K562 (cell line): Measurements from ENCODE around the gene LASP1. TPM values are rescaled to one million over a fixed set of nuclear protein-coding genes. Genes with fewer than 3 reads are reported as not detected.

ENCODE experiments used
- ATAC-seq: fragments of 200-7000 bp; cut with Tn5 transposase; 3 replicates; pipeline ENCODE4 v1.9.1; 2020; ENCODE audit warnings: moderate library complexity
- BruUV-seq: library from RNA; stranded (reverse); fragments of 400-500 nt; replicated peaks from 2 replicates; lab custom pipeline; 2021; lab: Mats Ljungman, UMichigan
- CTCF ChIA-PET: fragments of 300-600 bp; formaldehyde crosslinking; extraction: SDS; loops from one replicate; lab custom pipeline; 2021; ENCODE audit warnings: low intra/inter-chr PET ratio; lab: Yijun Ruan, JAX
- POLR2A ChIA-PET: fragments of 300-600, 350-650 bp; sonication (Branson Sonifier 250); formaldehyde crosslinking; extraction: SDS; loops from one replicate; lab custom pipeline; 2021; ENCODE audit warnings: antibody characterized with exemption, inconsistent platforms; lab: Yijun Ruan, JAX
- DNase-seq, 4 experiments: peaks; one replicate each; pipeline versions ENCODE4 v3.0.0 to v3.0.0-alpha.2; 2011 to 2018; ENCODE audit warnings: low spot score in 3 of 4, mixed read lengths in 3 of 4; ENCODE audit errors: extremely low read depth in 1 of 4
- FAIRE-seq: peaks from 2 replicates; lab custom pipeline; 2011; peaks lifted over from hg19 to GRCh38; lab: Jason Lieb, UNC
- H2AFZ ChIP-seq: 2 replicates; pipeline ENCODE4 v1.6.0; 2011; ENCODE audit warnings: low read depth, low read length, control low read depth, inconsistent platforms
- H3K27ac ChIP-seq: fragments of 200-600 bp; 3 replicates; pipeline ENCODE4 v1.8.0; 2011; ENCODE audit warnings: low read depth, mild to moderate bottlenecking, control low read depth, inconsistent platforms, low read length, moderate library complexity, mixed read lengths; ENCODE audit errors: extremely low read depth
- H3K27me3 ChIP-seq, 2 experiments: fragments of 300-600 bp in 1 of 2; 2 replicates in 1 of 2; 3 replicates in 1 of 2; pipeline versions ENCODE4 v1.6.0 to v1.8.0; 2011; ENCODE audit warnings: inconsistent platforms in 2 of 2, low read length in 2 of 2, mild to moderate bottlenecking in 1 of 2, mixed read lengths in 1 of 2, moderate library complexity in 1 of 2; ENCODE audit not compliant: control insufficient read depth in 2 of 2, insufficient read depth in 2 of 2
- H3K36me3 ChIP-seq: fragments of 300-600 bp; 3 replicates; pipeline ENCODE4 v1.8.0; 2011; ENCODE audit warnings: mild to moderate bottlenecking, low read length, inconsistent platforms; ENCODE audit not compliant: control insufficient read depth, insufficient read depth
- H3K4me1 ChIP-seq, 2 experiments: fragments of 200-600 bp in 1 of 2; replicated peaks in 1 of 2; 2 replicates in 1 of 2; 3 replicates in 1 of 2; pipeline versions ENCODE4 v1.5.1 to v1.8.0; 2011; ENCODE audit warnings: inconsistent platforms in 2 of 2, low read length in 2 of 2, mild to moderate bottlenecking in 1 of 2, mixed read lengths in 1 of 2, moderate library complexity in 1 of 2; ENCODE audit not compliant: control insufficient read depth in 2 of 2, insufficient read depth in 2 of 2
- H3K4me2 ChIP-seq: 2 replicates; pipeline ENCODE4 v1.6.1; 2011; ENCODE audit warnings: low read length, control low read depth, inconsistent platforms, mixed read lengths; ENCODE audit not compliant: insufficient read depth
- H3K4me3 ChIP-seq: fragments of 200-600 bp; sonication (generic), shearing (Covaris generic); 2 replicates; pipeline ENCODE4 v1.5.1; 2016; ENCODE audit warnings: control low read depth, inconsistent platforms
- H3K79me2 ChIP-seq: fragments of 200-600 bp; 3 replicates; pipeline ENCODE4 v1.8.0; 2011; ENCODE audit warnings: low read length, inconsistent platforms; ENCODE audit not compliant: control insufficient read depth, insufficient read depth
- H3K9ac ChIP-seq, 2 experiments: 2 replicates each; pipeline versions ENCODE4 v1.6.0 to v1.6.1; 2011; ENCODE audit warnings: low read depth in 2 of 2, low read length in 2 of 2, control low read depth in 1 of 2, inconsistent platforms in 1 of 2, mild to moderate bottlenecking in 1 of 2, mixed read lengths in 1 of 2; ENCODE audit not compliant: insufficient read depth in 1 of 2
- H3K9me1 ChIP-seq: one replicate; pipeline ENCODE4 v1.6.0; 2011; ENCODE audit warnings: inconsistent platforms, mild to moderate bottlenecking, low read length, moderate library complexity; ENCODE audit not compliant: control insufficient read depth, insufficient read depth
- H3K9me3 ChIP-seq: replicated peaks from 2 replicates; pipeline ENCODE4 v1.5.1; 2011; ENCODE audit warnings: low read depth, low read length, inconsistent platforms; ENCODE audit not compliant: control insufficient read depth, insufficient read depth
- H4K20me1 ChIP-seq: replicated peaks from 2 replicates; pipeline ENCODE4 v1.6.1; 2011; ENCODE audit warnings: low read length, inconsistent platforms, mixed read lengths; ENCODE audit not compliant: control insufficient read depth, insufficient read depth
- ARID1B ChIP-seq: fragments of 450-650 bp; IDR thresholded peaks from 2 replicates; pipeline ENCODE4 v1.6.1; 2016; ENCODE audit warnings: antibody characterized with exemption, mild to moderate bottlenecking, inconsistent platforms
- HES1 ChIP-seq: fragments of 450-650 bp; IDR thresholded peaks from 2 replicates; pipeline ENCODE4 v1.6.1; 2016; ENCODE audit warnings: low read depth, mild to moderate bottlenecking, moderate library complexity
- KHSRP ChIP-seq: fragments of 450-650 bp; IDR thresholded peaks from 2 replicates; pipeline ENCODE4 v1.6.1; 2017
- TSC22D4 ChIP-seq: fragments of 450-650 bp; IDR thresholded peaks from 2 replicates; pipeline ENCODE4 v1.6.1; 2016; ENCODE audit warnings: missing genetic modification characterization, missing biosample characterization, control low read depth
- ZBTB40 ChIP-seq, 2 experiments: fragments of 450-650 bp in 1 of 2; sonication (generic) in 1 of 2; formaldehyde crosslinking in 1 of 2; IDR thresholded peaks; 2 replicates each; pipeline versions ENCODE4 v1.7.1 to v1.9.0; 2016 to 2022; ENCODE audit warnings: inconsistent platforms in 1 of 2, mild to moderate bottlenecking in 1 of 2, missing genetic modification reagents in 1 of 2
- ZNF184 ChIP-seq: sonication (generic); formaldehyde crosslinking; IDR thresholded peaks from 2 replicates; pipeline ENCODE4 v1.5.0; 2020; ENCODE audit warnings: missing genetic modification reagents
- ZNF282 ChIP-seq: sonication (generic); formaldehyde crosslinking; IDR thresholded peaks from 2 replicates; pipeline ENCODE4 v1.8.1; 2023; ENCODE audit warnings: missing genetic modification reagents
- ZNF408 ChIP-seq: fragments of 250-450 bp; sonication (Bioruptor Pico); IDR thresholded peaks from 2 replicates; pipeline ENCODE4 v1.4.0; 2020; ENCODE audit warnings: low read depth, mild to moderate bottlenecking, moderate library complexity
- WGBS: fragments of 100-300 bp; shearing (Covaris generic); methylation state at CpG from one replicate; pipeline ENCODE4 v1.1.6; 2016; ENCODE audit warnings: low coverage, mixed read lengths; ENCODE audit not compliant: insufficient coverage; ENCODE audit errors: missing lambda C conversion rate; 5-methylcytosine and 5-hydroxymethylcytosine counted together
- in situ Hi-C: fragments of 300-500 bp; cut with MboI; formaldehyde crosslinking; loops from 4 replicates; pipeline ENCODE4 v1.15.0; 2018; ENCODE audit warnings: inconsistent platforms, mixed read lengths
- intact Hi-C: fragments of 100-400 bp; cut with micrococcal nuclease; formaldehyde crosslinking; loops from 2 replicates; pipeline ENCODE4 v1.14.2; 2022
- polyA plus RNA-seq, 8 experiments: library from polyadenylated mRNA; depleted of rRNA in 4 of 8; stranded (reverse) in 5 of 8; unstranded in 3 of 8; fragments of >200 nt; fragmentation: Nextera tagmentation in 2 of 8; fragmentation: Illumina TruSeq in 1 of 8; extraction: Ambion mirVana in 2 of 8; extraction: Trizol in 1 of 8; gene quantifications; 2 replicates each; pipeline versions ENCODE4 v1.2.1 to v1.2.3, GENCODE V29; 2011 to 2014; ENCODE audit warnings: inconsistent platforms in 1 of 8, missing spikeins in 1 of 8
- total RNA-seq, 7 experiments: library from RNA; depleted of rRNA in 6 of 7; stranded (reverse); fragments of >200 nt in 6 of 7; fragmentation: Illumina TruSeq in 2 of 7; extraction: Trizol in 2 of 7; gene quantifications; 2 replicates each; pipeline versions ENCODE4 v1.2.1 to v1.2.3, GENCODE V29; 2011 to 2021; ENCODE audit warnings: low replicate concordance in 1 of 7

LASP1 gene
- total and polyA plus RNA-seq, 9 of the 15 experiments (the other 6 are each of a cell fraction or from before 2014, with no cell fraction given), result 23.0 to 125 (median 55.3) TPM

- POLR2A ChIA-PET, result interaction anchor here (0.6 to 0.9 kb wide), 3 partner anchors 12 to 249 kb away, joined by 3 read pairs; no protein-coding TSS in a partner anchor
- Histone ChIP-seq H3K27ac (no peak overlapping the region), H4K20me1 (peaks cover 11% of the 10 kb centered on the region; the same call in 1 of the 2 replicates), H3K9me1 (no peaks in the 10 kb centered on the region), H3K36me3 (peaks cover 74% of the 10 kb centered on the region; the same call in 2 of the 3 replicates), H3K4me1 (peaks cover 0 to 20% of the 10 kb centered on the region in 2 experiments; a peak in 1 of 5 replicates), H2AFZ (no peak overlapping the region), H3K4me3 (no peak overlapping the region), H3K79me2 (peaks cover 8% of the 10 kb centered on the region; the same call in 1 of the 3 replicates)
- CTCF ChIA-PET, result no interaction called here
- BruUV-seq, result no TSS peak
- TF ChIP-seq KHSRP (no peak), ZNF184 (CRISPR knock-in tag) (no peak), ZNF408 (CRISPR knock-in tag) (no peak), ZBTB40 (IDR thresholded peaks at IDR 0.05) (peak; percentile 85), ZBTB40 (CRISPR knock-in tag; IDR thresholded peaks at IDR 0.05) (no peak), HES1 (no peak), TSC22D4 (tag) (no peak), ZNF282 (CRISPR knock-in tag) (no peak), ARID1B (no peak)
- TF ChIP-seq, all 486 proteins: peak for 1
- FAIRE-seq (no peak), ATAC-seq (no peak), DNase-seq (peak in 1 of 4 experiments; percentile 30)
- Histone ChIP-seq H3K4me2 (no peak overlapping the region), H3K9me3 (no peaks in the 10 kb centered on the region), H3K27me3 (no peaks in the 10 kb centered on the region), H3K9ac (no peak overlapping the region)
- in situ Hi-C loops, result no loop called here
- intact Hi-C loops, result no loop called here
- WGBS, result 77% methylated on average over 5 of the region's 5 CpGs
Observed at GRCh38 chr17:38910325-38910724, 40.5 kb downstream of the LASP1 start.
